Dermis microvascular lymphatic vessel endothelial cell (primary cell): ENCODE measurements around the gene KSR1. TPM values are rescaled to one million over a fixed set of nuclear protein-coding genes. Genes with fewer than 3 reads are reported as not detected.

Source experiments
- DNase-seq, 2 donors: peaks; one replicate each; pipeline versions ENCODE4 v3.0.0 to v3.0.0-alpha.2; 2010; ENCODE audit warnings: low read depth in 2 of 2
- total RNA-seq: library from RNA; depleted of rRNA; stranded (reverse); fragments of >200 nt; gene quantifications from 2 replicates; pipeline ENCODE4 v1.2.1, GENCODE V29; 2014

The KSR1 gene
- total RNA-seq, 1 donor from 2014 or later, result 6.2 TPM

- no peak for DNase-seq
These were observed 58.6 kb downstream of the KSR1 start for GRCh38 chr17:27514595-27515413.

- no peak for DNase-seq
These were observed 61.8 kb downstream of the KSR1 start for GRCh38 chr17:27518048-27518447.

- DNase-seq, result no peak
These were observed 62.6 kb downstream of the KSR1 start for GRCh38 chr17:27518545-27519521.

GRCh38 chr17:27519550-27519949 is 63.3 kb downstream of the KSR1 start:
- DNase-seq, result no peak

- DNase-seq, result no peak
These were observed 64.4 kb downstream of the KSR1 start for GRCh38 chr17:27520491-27521185.

- DNase-seq, result no peak
These were observed 65.2 kb downstream of the KSR1 start for GRCh38 chr17:27521281-27522027.

- no peak for DNase-seq
These were observed 65.9 kb downstream of the KSR1 start for GRCh38 chr17:27522028-27522635.

- DNase-seq, result no peak
These were observed 67.5 kb downstream of the KSR1 start for GRCh38 chr17:27523712-27524111.

GRCh38 chr17:27524594-27524993 is 68.3 kb downstream of the KSR1 start:
- no peak for DNase-seq

- DNase-seq, result no peak
These were observed 69.1 kb downstream of the KSR1 start for GRCh38 chr17:27525316-27525715.

- no peak for DNase-seq
These were observed 69.8 kb downstream of the KSR1 start for GRCh38 chr17:27525836-27526603.

- no peak for DNase-seq
These were observed 70.4 kb downstream of the KSR1 start for GRCh38 chr17:27526604-27527002.

GRCh38 chr17:27529230-27529796 is 73.1 kb downstream of the KSR1 start:
- DNase-seq, result peak in 1 of 2 donors; percentile 55

GRCh38 chr17:27530764-27531391 is 74.6 kb downstream of the KSR1 start:
- DNase-seq, result no peak

GRCh38 chr17:27531469-27531961 is 75.3 kb downstream of the KSR1 start:
- DNase-seq, result no peak

GRCh38 chr17:27532269-27533263 is 76.3 kb downstream of the KSR1 start:
- no peak for DNase-seq
